Activated T-cell treated with anti-CD3 and anti-CD28 coated beads, Interleukin-2, amount 50 U/mL, for 1 hour (primary cell): ENCODE data around the gene SHISA6.

Source experiments
- DNase-seq: peaks from one replicate; pipeline ENCODE4 v3.0.0-alpha.2; 2020

Gene SHISA6

DNA sequence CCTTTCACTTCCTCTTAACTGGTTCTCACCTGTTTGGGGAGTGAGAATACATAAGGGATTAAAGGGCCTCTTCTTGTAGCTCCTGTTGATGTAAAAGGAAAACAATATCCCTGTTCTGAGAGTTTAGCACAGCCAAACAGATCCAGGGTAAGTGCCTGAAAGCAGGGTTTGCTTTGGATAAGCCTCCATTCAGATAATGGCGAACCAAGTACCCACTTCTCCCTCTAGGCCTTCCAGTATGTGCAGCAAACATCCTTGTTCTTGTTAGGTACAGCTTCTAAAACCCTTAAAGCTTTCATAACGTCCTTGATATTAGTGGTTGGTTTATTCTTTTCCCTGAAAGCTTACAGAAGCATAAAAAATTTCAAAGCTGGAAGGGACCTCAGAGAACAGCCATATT, 226.6 kb downstream of the SHISA6 start:
- DNase-seq, result no peak

DNA sequence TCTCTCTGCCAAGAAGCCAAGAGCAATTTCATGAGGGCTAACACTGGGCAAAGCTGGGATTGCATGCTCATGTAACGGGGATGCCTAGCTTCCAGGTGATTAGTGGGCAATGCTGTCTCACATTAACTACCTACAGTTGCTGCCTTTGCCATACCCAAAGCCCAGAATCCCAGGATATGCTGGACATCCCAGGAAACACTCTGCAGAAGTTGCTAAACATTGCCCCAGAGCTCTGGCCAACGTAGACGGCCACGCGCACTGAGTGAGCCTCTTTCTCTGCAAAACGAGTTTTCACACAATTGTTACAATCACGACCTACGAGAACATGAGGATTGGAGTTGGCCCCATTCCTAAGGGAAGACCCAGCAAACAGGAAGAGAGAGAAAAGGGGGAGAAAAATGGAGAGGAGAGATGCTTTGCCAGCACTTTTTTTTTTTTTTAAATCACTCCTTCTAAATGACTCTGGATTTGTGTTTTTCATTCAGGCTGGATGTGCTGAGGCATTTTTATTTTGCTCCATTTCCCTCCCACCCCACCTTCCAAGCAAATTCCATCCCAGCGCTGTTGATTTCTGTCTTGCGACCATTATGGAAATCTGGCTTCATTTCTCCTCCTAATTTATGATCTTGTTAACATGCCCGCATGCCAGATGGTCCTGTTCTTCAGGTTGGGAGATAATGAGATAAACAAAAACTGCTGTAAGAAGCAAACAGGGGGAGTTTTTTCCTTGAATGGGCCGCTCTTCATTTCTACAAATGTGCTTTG, 244.5 kb downstream of the SHISA6 start:
- no peak for DNase-seq

DNA sequence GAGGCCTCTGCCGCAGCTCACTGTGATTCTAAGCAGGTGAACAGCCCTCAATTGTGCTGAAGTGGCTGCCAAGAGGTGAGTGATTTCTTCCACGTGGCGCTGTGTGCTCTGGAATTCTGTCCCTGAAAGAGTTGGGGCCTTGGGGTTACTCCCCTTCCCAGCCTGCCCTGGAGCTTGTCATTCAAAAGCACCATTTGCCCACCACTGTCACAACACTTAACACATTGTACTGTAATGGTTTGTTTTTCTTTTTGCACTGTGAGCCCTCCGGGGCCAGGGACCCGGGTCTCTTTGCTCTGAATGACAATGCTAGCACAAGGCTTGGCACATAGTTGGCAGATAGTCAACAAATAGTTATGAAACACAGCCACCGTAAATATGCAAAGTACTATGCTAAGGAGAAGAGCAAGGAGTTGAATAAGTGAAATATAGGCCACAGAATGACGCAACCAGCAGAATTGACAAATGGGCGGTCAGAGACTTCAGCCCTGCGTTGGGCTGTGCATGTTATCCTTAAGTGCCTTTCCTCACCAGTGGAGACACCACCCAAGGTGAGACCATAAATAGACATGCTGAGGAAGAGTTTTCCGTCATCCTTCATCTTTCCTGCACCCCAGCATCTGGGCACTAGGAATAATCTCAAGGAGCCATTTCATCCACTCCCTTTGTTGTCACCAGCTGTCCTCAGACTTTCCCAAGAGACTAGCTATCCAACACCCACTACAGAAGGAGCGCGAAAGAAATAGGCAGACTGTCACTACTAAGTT, 245.3 kb downstream of the SHISA6 start:
- DNase-seq, result no peak

DNA sequence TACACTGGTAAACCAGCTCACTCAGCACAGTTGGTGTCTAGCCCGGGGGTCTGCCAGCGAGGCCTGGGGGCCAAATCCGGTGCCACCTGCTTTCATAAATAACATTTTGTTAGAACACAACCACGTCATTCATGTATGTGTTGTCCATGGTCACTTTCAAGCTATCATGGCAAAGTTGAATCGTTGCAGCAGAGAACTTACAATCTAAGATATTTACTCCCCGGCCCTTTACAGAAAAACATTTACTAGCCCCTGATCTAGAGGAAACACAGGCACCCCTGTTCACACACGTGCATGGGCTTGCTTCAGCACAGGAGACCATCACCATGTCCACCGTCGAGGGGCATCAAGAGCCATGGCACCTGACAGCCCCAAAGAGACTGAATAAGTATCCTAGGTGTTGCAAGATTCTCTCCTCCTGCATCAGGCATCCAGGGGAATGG, 245.9 kb downstream of the SHISA6 start:
- no peak for DNase-seq

DNA sequence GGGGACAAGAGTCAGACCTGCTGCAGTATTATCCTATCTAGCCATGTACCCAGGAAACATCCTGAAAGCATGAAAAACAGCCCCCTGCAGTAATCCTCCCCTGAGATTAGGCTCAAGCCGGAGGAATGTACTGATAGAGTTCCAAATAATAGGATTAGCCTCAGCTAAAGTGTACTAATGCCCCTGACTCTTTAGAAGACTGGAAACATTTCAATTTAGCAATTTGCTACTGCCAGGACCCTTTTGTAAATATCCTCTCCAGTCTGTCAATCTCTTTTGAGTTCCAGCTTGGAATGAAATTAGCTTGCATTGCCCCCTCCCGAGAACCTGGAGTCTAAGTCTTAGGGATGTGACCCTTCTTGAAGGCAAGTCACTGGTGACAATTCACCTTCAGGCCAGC, 246.5 kb downstream of the SHISA6 start:
- no peak for DNase-seq

DNA sequence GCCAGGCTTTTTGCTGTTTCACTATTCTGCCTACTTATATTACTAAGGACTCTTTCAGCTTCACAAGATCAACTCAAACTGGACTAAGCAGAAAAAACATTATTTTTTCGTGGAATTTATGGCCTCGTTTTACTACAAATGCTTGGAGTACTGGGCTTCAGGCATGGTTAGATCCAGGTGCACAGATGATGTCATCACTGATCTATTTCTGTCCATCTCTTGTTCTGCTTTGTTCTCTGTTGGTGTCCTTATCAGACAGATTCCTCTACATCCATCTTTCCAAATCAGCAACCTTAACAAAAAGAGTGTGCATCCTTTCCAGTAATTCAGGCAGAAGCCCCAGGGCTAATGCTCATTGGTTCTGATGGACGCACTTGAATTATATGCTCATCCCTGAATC, 247.4 kb downstream of the SHISA6 start:
- no peak for DNase-seq

DNA sequence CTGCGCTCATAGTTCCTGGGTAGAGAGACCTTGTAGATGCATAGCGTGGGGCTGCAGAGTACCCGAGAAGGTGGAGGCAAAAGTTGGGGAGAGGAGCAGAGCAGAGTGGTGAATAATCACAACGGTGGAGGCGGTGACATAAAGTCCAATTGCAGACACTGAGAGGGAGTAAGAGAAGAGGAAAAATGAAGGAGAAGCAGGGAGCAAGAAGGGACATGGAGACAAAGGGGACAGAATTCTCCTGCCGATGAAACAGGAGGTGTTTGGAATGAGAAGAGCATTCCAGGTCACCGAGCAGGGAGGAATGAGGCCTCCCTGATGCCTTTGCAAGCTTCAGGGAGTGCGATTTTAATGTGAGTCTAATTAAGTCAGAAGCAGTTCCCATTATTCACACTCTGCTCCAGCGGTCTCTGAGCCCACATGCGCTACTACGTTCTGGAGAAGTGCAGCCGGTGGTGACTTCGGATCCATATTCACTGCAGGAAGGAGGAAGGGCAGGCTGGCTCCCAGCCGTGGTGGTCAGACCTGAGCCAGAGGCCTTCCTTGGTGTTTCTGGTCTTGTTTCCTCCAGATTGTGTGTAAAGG, 249.2 kb downstream of the SHISA6 start:
- DNase-seq, result no peak

DNA sequence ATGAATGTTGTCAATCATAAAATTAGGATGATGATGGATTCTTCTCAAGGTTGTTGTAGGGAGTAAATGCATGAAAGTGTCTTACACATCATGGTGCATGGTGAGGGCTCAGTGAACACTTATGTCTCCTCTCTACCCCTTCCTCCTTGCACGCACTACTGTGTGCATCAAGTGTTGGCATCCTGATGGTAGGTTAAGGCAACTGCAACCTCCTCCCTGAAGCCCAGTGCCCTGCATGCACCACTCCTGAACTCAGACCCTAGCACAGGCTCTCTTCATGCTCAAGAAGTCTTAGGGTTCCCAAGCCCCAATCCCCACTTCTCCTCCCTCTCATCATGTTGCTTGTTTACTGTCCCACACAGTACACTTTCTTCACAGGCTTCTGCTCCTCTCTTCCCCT, 251.5 kb downstream of the SHISA6 start:
- no peak for DNase-seq

DNA sequence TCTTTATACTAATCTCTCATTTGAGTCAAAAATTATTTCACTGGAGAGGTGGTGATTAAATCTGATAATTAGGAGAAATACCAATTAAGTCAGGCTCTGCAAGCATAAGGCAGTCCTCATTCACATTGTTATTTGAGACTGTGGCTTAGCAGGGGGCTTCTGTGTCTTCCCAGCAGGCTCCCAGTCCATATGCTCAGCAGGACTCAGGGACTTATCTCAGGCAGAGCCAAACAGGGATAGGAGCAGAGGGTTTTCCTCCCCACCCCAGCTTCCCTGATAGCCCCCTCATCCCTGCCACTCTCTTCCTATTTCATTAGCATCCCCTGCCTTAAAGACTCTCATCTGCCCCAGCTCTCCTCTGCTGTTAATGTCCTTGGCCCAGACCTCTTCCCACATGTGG, 252.9 kb downstream of the SHISA6 start:
- DNase-seq, result no peak

DNA sequence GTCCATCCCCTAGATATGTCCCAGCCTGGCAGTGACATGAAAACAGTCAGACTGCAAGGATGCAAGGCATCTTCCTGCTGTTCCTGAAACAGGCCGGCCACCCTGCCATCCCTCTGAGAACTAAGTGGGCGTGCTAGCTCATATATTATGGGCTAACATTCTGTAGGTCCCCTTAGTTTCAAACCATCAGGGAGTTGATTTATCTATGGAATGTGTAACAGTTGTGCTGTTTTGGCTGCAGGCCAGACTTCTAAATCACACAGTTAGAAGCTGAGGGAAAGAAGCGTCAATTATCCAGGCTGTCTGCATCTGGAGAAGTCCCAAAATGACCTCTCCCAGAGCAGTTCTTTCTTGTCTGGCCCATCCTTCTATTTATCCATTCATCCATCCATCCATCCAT, 254.6 kb downstream of the SHISA6 start:
- DNase-seq, result no peak

DNA sequence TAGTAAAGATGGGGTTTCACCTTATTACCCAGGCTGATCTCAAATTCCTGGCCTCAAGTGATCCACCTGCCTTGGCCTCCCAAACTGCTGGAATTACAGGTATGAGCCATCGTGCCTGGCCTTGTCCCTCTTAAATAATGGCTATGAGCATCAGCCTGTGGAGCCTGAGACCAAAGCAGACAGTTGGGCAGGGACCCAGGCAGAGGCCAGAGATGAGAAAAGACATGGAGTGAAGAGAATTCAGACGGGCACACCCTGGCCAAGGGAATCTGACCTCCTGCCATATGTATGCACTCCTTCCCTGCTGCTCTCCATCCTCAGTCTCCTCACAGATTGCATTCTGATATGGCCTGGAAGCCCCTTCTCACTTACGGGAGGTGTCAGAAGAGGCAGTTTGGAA, 258.9 kb downstream of the SHISA6 start:
- DNase-seq, result no peak

DNA sequence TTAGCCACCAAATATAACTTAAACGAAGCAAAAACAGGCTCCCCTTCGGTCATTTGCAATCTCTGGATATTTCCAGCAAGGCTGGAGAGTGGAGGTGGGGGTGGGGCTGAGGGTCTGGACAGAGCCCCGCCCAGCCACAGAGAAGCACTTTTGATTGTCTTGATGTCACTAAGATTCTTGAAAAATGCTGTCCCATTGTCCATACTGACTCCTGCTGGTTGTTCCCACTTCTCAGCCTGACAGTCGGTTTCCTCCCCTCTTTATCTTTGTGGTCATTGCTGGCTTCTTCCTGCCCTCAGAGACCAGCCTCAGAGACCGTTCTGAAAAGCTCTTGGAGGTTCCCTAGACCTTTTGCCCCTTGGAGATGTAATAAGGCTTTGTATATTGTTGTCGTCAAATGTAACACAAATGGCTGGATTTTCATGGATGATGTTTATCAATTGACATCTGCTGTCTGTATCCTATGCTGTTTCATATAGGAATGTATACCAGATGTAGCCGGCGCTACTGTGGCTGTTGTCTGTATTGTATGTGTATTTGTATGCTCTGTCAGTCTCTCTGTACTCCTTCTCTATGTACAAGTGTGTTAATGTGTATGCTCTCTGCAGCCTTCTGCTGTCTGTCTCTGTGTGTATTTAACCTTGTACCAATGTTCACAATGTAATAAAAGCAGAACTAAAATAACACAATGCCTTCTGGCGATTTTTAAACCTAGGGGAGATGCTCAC, 262.5 kb downstream of the SHISA6 start:
- no peak for DNase-seq

DNA sequence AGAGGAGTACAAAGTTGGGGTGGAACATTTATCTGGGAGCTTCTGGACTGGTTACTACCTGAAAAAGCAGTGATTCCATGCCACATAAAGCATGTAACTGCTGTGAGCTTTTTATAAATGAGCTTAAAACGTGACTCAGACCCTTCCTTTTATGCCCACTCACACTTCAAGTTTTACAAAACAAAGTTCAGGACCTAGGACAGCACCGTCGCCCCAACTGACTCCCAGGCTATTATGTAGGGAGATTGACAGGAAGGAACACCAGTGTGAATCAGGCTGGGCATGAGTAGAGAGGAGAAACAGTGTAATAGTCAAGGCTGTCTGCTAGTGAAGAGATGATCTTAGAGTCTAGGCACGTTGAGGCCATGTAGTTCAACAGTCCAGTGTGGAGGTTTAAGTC, 265.6 kb downstream of the SHISA6 start:
- DNase-seq, result no peak

DNA sequence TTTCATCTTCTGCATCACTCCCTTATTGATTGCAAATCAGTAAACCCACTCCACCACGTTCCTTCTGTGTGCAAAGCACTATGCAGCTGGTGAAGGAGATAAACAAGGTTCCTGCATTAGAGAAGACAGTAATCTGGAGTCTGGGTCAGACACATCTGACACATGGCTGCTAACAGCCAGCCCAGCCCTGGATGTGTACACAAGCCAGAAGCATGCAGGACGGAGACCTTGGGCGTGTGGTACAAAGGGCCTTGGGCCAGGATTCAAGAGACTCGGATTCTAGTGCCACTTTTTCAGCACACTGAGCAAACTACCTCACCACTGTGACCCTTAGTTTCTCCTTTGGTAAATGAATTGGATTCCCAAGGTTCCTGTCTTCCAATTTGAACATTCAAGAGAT, 270.7 kb downstream of the SHISA6 start:
- no peak for DNase-seq

DNA sequence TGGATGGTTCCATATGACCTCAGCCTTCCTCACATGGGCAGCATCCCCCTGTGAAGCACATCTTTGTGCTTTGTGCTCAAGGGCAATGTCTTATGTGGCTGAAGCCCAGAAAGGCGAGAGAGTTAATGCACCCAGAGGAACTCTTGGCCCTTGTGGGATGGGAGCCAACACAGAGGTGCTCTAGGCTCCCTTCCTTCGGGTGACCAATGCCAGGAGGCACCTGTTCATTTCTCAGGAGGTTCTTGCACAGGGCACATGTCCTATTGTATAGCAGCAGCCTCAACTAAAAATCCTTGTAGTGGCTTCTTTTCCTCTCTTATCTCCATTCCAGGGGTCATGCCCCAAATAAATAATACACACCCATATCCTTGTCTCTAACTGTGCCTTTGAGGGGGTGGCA, 273.6 kb downstream of the SHISA6 start:
- DNase-seq, result no peak

DNA sequence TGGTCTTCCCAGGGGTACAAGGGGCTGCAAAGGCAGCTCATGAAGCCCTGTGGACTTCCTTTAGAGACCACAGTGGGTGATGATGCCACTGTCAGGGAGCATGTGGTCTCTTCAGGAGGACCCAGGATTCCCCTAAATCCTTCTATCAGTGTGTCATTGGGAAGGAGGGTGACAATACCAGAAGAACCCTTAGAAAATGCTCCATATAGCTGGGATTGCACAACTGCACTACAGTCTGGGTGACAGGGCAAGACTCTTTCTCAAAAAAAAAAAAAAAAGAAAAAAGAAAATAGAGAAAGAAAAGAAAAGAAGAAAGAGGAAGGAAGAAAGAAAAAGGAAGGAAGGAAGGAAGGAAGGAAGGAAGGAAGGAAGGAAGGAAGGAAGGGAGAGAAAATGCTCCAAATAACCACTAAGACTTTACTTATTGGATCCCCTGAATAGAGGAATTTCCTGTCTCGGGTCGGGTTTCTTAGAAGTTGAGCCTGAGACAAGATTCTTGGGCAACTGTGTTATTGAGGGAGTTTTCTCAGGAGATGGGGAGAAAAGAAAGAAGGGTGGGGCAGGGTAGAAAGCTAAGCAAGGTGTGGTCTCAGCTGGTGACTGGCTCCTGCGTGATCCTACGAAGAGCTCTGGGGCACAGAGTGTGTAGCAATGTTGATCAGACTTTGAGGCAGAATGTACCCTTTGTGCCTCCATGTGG, 274.1 kb downstream of the SHISA6 start:
- no peak for DNase-seq

DNA sequence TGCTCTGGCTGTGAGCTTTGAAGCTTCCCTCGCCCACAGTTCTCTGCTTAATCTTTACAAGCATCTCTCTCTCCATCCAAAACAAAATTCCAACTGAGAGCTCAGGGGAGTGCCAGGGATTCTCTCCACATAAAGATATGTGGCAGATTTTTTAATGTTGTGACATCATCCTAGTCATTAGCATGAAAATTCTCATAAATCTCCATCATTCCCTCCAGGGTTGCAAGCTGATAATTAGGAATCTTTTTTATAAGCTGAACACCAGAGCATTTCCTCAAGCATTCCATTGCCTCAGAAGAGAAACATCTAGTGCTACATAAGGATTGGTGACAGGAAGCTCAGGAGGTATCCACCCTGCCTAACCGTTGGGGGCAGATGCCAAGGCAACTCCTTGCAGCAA, 274.9 kb downstream of the SHISA6 start:
- DNase-seq, result no peak

DNA sequence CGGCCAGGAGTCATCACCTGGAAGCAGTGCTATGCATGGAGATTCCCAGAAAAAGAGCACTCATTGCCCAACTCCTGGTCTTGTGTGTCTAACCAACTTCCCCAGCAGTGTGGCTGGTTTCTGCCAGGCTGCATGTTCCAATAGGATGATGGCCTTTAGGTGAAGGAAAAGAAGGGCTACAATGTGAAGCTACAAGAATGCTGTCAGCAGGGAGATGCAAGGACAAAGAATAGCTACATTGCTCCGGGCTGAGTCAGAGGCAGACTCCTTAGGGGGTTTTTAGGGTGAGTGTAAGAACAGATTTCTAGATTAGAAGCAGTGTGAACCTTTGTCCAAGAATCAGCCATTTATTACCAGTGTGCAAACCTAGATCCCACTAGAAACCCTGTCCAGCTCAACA, 294.2 kb downstream of the SHISA6 start:
- DNase-seq, result no peak

DNA sequence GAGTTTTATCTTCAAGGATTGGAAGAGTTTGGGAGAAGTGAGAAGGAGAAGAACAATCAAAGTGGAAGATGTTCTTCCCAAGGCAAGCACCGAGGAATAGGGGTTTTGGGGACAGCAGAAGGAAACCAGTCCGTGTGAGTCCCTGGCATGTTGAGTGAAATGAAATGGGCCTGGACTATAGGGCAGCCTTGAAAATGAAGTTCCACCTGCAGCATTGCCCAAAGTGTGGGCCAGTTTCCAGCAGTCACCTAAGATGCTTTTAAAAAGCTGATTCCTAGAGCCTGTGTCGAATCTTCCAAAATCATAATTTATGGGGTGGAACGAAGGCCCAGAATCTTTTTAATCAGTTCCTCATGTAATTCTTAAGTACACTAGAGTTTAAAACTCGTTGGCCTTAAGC, 297.4 kb downstream of the SHISA6 start:
- no peak for DNase-seq

DNA sequence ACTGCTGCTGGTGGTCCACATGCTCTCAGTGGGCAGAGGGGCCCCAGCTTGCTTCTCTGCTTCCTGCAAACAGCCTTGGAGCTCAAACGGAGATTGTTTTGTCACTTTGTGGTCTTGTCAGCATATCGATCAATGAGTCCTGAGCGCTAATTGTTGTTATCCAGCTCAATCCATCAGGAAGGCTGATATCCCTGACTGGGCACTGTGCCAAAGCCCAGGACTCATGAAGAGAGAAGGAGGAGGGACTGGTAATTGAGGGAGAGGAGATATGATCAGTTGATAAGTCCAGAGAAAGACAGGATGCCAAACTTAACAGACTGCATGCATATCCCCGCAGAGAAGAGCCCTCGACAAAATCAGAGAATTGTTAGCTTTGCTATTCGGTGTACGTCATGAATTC, 298.6 kb downstream of the SHISA6 start:
- DNase-seq, result no peak

DNA sequence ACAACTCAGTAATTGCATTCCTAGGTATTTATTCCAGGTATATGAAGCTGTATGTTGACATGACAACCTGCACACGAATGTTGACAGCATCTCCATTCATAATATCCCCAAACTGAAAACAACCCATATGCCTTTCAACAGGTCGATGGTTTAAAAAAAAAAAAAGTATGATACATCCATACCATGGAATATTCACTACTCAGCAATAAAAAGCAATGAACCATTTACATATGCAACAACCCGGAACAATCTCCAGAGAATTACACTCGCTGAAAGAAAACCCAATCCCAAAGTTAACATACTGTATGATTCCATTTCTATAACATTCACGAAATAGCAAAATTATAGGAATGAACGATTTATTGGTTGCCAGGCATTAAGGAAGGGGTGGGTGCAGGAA, 304.0 kb downstream of the SHISA6 start:
- DNase-seq, result no peak

DNA sequence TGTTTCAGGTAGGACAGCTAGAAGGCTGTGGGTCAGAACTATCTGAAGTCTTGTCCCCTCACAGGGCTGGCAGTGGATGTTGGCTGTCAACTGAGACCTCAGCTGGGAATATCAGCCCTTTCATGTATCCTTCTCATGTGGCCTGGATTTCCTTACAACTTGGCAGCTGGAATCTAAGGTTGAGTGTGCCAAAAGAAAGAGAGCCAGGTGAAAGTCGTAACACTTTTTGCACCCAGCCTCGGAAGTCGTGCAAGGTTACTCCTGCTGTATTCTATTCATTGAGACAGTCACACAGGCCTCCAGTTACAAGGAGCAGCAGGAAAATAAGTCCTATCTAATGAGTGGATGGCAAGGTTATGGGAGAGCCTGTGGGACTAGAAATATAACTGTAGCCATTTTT, 304.7 kb downstream of the SHISA6 start:
- DNase-seq, result no peak

DNA sequence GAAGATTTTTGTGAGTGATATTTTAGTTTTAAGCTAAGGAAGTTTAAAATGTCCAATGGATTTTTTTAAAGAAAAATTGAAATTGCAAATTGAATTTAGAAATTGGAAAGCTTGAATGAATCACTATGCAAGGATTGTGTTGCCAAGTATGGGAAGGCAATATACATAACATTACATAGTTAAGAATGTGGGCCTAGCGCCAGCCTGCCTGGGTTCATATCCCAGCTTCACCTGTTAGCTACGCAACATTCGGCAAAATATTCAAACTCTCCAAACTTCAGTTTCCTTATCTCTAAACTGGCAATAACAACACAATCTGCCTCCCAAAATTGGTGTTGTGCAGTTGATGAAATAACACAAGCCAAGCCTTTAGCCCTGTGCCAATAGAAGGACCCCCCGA, 306.8 kb downstream of the SHISA6 start:
- DNase-seq, result no peak
